Subcutaneous abdominal adipose tissue (tissue), 5 donors: ENCODE data around the gene OR2AT4.

Source experiments
- H3K27ac ChIP-seq: one replicate; pipeline ENCODE4 v1.7.0; 2013; ENCODE audit warnings: low read depth, mild to moderate bottlenecking, inconsistent platforms, low read length, moderate library complexity
- H3K27me3 ChIP-seq, 5 donors: one replicate each; pipeline ENCODE4 v1.7.0; 2013; ENCODE audit warnings: low read length in 5 of 5, inconsistent platforms in 1 of 5; ENCODE audit not compliant: control insufficient read depth in 5 of 5, insufficient read depth in 4 of 5
- H3K36me3 ChIP-seq, 5 donors: one replicate each; pipeline ENCODE4 v1.7.0; 2013; ENCODE audit warnings: low read length in 5 of 5; ENCODE audit not compliant: control insufficient read depth in 5 of 5, insufficient read depth in 5 of 5
- H3K4me1 ChIP-seq, 5 donors: one replicate each; pipeline ENCODE4 v1.7.0; 2013; ENCODE audit warnings: low read length in 5 of 5, mild to moderate bottlenecking in 3 of 5, moderate library complexity in 1 of 5; ENCODE audit not compliant: control insufficient read depth in 5 of 5, insufficient read depth in 5 of 5
- H3K4me3 ChIP-seq, 5 donors: one replicate each; pipeline ENCODE4 v1.7.0; 2013; ENCODE audit warnings: low read length in 5 of 5, low read depth in 1 of 5
- H3K9ac ChIP-seq, 5 donors: one replicate each; pipeline ENCODE4 v1.7.0; 2013; ENCODE audit warnings: low read length in 5 of 5, mild to moderate bottlenecking in 4 of 5, moderate library complexity in 3 of 5
- H3K9me3 ChIP-seq, 5 donors: one replicate each; pipeline ENCODE4 v1.7.0; 2013; ENCODE audit warnings: low read length in 5 of 5; ENCODE audit not compliant: control insufficient read depth in 5 of 5
- donor health status: healthy.
- donor health status: healthy.
- donor health status: healthy.
- donor health status: healthy.
- donor health status: healthy.

OR2AT4 gene

DNA sequence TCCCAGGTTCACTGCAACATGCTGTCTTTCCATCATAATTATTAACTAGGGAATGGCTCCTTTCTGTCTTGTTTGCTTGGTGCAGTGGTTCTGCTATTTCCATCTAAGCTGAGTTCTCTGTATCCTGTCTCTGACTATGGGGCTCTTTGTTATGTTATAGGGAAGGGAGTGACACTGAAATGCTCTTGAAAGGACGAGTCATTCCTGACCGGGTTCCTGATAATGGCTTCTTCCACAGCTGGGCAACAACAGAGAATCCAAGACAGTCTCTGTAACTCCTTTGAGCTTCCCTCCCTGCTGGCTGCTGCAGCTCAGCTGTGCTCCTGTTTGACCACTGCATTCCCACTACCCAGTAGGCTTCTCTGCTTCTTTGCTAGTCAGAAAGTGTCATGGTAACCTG, 24.1 kb downstream of the OR2AT4 start:
- H3K9me3 ChIP-seq: no peaks in the 10 kb centered on the region
- no peaks in the 10 kb centered on the region for H3K36me3 ChIP-seq
- H3K4me3 ChIP-seq: no peak overlapping the region
- H3K4me1 ChIP-seq: peaks cover 0 to 3% (median 0%) of the 10 kb centered on the region in 5 donors
- H3K27ac ChIP-seq: no peak overlapping the region
- H3K9ac ChIP-seq: no peak overlapping the region
- peaks cover 0 to 9% (median 3%) of the 10 kb centered on the region in 5 donors for H3K27me3 ChIP-seq

DNA sequence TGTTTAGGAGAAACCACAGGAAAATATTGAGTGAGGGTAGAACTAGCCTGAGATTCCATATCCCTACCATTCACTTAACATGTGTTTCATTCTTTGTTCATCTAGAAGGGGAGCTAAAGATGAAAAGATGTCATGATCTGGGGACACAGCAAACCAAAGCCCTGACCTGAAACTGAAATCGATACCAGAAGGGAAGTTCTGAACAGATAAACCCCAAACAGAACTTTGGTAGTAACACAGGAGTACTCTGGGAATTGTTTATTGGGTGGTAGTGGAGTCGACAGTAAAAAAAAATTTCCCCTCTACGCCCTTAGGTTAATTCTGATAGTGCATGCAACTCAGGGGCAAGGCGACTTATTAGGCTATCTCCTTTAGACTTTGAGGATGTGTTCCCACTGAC, 27.2 kb downstream of the OR2AT4 start:
- no peak overlapping the region for H3K4me3 ChIP-seq
- no peaks in the 10 kb centered on the region for H3K4me1 ChIP-seq
- peaks cover 0 to 3% (median 0%) of the 10 kb centered on the region in 5 donors for H3K9me3 ChIP-seq
- no peak overlapping the region for H3K9ac ChIP-seq
- H3K36me3 ChIP-seq: no peaks in the 10 kb centered on the region
- H3K27me3 ChIP-seq: peaks cover 0 to 9% (median 3%) of the 10 kb centered on the region in 5 donors
- H3K27ac ChIP-seq: no peak overlapping the region

DNA sequence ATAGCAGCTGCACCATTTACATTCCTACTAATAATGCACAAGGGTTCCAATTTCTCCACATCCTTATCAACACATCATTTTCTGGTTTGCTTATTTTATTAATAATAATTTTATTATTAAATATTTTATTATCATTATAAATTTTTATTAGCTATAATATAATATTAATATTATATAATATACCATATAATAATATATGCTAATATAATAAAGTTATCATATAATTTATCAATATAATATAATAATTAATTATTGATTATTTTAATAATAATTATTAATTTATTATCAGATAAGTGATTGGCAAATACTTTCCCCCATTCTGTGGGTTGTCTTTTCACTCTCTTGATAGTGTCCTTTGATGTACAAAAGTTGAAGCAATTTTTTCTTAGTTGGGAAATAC, 27.7 kb downstream of the OR2AT4 start:
- Histone ChIP-seq H3K9ac (no peak overlapping the region), H3K4me1 (no peaks in the 10 kb centered on the region), H3K27ac (no peak overlapping the region)

DNA sequence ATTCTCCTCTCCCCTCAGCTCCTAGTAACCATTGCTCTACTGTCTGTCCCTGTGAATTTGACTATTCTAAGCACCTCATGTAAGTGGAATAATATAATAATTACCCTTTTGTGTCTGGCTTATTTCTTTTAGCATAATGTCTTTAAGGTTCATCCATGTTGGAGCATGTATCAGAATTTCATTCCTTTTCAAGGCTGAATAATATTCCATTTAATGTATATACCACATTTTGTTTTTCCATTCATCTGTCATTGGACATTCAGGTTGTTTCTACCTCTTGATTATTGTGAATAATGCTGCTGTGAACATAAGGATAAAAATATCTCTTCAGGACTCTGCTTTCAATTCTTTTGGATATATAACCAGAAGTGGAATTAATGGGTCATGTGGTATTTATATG, 28.1 kb downstream of the OR2AT4 start:
- H3K9ac ChIP-seq: no peak overlapping the region
- no peaks in the 10 kb centered on the region for H3K4me1 ChIP-seq
- H3K36me3 ChIP-seq: no peaks in the 10 kb centered on the region
- H3K27ac ChIP-seq: no peak overlapping the region
- no peak overlapping the region for H3K4me3 ChIP-seq
- H3K27me3 ChIP-seq: peaks cover 0 to 9% (median 3%) of the 10 kb centered on the region in 5 donors
- peaks cover 0 to 3% (median 0%) of the 10 kb centered on the region in 5 donors for H3K9me3 ChIP-seq

More for the DNA sequence above, 27.7 kb downstream of the OR2AT4 start:
- peaks cover 0 to 9% (median 3%) of the 10 kb centered on the region in 5 donors for H3K27me3 ChIP-seq
- H3K4me3 ChIP-seq: no peak overlapping the region
- H3K36me3 ChIP-seq: no peaks in the 10 kb centered on the region
- H3K9me3 ChIP-seq: peaks cover 0 to 3% (median 0%) of the 10 kb centered on the region in 5 donors

DNA sequence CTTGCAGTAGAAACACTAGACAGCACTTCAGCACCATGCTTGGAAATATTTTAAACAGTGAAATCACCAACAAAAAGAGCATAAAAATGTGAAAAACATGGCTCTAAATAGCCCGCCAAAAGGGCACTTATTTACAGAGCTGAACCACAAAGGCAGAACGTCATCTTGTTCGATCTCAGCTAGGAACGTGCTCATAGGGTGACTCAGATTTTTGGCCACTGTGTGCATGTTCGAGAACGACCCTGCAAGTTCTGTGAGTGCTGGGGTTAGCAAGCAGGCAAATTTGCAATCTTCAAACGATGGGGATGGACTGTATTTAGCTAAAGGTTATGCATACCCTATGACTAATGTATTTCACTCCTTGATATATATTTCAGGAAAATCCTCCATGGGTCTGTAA, 30.6 kb downstream of the OR2AT4 start:
- Histone ChIP-seq H3K27ac (no peak overlapping the region), H3K4me1 (no peaks in the 10 kb centered on the region), H3K36me3 (no peaks in the 10 kb centered on the region), H3K9ac (no peak overlapping the region), H3K9me3 (peaks cover 0 to 3% (median 0%) of the 10 kb centered on the region in 5 donors), H3K27me3 (peaks cover 0 to 5% (median 3%) of the 10 kb centered on the region in 5 donors), H3K4me3 (no peak overlapping the region)

DNA sequence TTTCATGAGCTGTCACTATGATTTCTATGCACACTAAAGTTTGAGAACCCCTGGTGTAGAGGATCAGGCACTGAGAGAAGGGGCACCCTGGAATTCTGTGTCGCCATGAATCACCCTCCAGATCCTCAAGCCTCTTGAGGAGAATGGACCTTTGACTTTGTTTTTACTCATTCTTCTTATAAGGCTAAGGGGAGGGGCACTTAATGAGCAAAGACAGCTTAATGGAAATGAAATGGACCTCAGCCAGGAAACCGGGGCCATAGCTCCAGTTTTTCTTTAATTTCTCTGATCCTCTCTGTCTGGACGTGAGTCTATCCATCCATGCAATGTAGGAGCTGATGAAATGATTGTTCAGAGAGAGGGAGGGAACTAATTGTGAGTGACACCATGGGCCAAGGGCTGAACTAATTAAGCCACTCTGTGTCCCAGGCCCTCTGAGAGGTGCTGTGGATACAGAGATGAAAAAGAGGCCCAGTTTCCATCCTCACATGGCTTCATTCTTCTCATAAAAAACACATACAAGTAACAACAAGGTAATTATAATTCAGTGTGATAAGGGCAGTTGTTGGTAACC, 32.8 kb downstream of the OR2AT4 start:
- peaks cover 0 to 3% (median 2%) of the 10 kb centered on the region in 5 donors for H3K27me3 ChIP-seq
- H3K36me3 ChIP-seq: no peaks in the 10 kb centered on the region
- H3K9ac ChIP-seq: no peak overlapping the region
- peaks cover 0 to 3% (median 0%) of the 10 kb centered on the region in 5 donors for H3K9me3 ChIP-seq
- no peak overlapping the region for H3K27ac ChIP-seq
- H3K4me1 ChIP-seq: no peaks in the 10 kb centered on the region
- H3K4me3 ChIP-seq: no peak overlapping the region

DNA sequence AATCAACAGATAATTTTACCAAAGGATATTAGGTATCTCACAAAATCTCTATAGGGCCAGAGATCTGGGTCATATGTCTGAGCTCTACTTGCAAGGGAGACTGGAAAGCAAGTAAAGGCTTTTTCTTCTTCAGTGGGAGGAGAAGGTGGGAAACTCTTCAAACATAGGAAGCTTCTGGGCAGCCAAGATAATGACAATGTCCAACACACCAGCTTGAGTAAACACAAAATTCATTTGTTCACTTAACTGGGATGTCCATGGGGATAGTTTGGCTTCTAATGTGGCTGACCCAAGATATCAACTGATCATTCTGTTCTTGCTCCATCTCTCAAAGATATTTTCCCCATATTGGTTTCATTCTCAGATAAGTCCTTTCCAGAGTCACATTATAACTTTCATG, 37.4 kb downstream of the OR2AT4 start:
- H3K4me1 ChIP-seq: no peaks in the 10 kb centered on the region
- H3K9me3 ChIP-seq: no peaks in the 10 kb centered on the region
- no peak overlapping the region for H3K27ac ChIP-seq
- H3K4me3 ChIP-seq: no peak overlapping the region
- H3K27me3 ChIP-seq: peaks cover 0 to 3% (median 0%) of the 10 kb centered on the region in 5 donors
- H3K9ac ChIP-seq: no peak overlapping the region
- no peaks in the 10 kb centered on the region for H3K36me3 ChIP-seq

DNA sequence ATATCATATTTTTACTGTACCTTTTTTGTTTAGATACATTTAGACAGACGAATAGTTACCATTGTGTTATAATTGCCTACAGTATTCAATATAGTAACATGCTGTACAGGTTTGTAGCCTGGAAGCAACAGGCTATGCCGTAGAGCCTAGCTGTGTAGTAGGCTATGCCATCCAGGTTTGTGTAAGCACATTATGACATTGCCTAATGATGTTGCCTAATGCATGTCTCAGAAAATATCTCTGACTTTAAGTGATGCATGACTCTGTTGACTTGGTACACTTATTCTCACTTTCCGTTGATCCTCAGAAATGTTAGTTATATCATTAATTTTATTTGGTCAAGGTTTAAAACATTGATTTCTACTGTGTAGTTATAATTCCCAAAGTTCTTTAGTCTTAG, 39.9 kb downstream of the OR2AT4 start:
- no peaks in the 10 kb centered on the region for H3K4me1 ChIP-seq
- peaks cover 3 to 13% (median 8%) of the 10 kb centered on the region in 5 donors for H3K9me3 ChIP-seq
- no peak overlapping the region for H3K4me3 ChIP-seq
- no peak overlapping the region for H3K27ac ChIP-seq
- H3K9ac ChIP-seq: no peak overlapping the region
- peaks cover 0 to 1% (median 0%) of the 10 kb centered on the region in 5 donors for H3K27me3 ChIP-seq
- no peaks in the 10 kb centered on the region for H3K36me3 ChIP-seq

DNA sequence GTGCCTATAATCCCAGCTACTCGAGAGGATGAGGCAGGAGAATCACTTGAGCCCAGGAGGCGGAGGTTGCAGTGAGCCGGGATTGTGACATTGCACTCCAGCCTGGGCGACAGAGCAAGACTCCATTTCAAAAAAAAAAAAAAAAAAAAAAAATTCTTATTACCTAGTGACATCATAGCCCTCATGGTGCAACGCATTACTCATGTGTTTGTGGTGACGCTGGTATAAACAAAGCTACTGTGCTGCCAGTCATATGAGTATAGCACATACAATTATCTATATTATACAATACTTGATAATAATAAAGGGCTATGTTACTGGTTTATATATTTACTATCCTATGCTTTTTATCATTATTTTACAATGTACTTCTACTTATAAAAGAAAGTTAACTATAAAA, 41.2 kb downstream of the OR2AT4 start:
- no peak overlapping the region for H3K4me3 ChIP-seq
- H3K36me3 ChIP-seq: no peaks in the 10 kb centered on the region
- H3K9me3 ChIP-seq: peaks cover 3 to 13% (median 8%) of the 10 kb centered on the region in 5 donors
- no peak overlapping the region for H3K9ac ChIP-seq
- H3K27me3 ChIP-seq: no peaks in the 10 kb centered on the region
- H3K4me1 ChIP-seq: no peaks in the 10 kb centered on the region
- H3K27ac ChIP-seq: no peak overlapping the region

DNA sequence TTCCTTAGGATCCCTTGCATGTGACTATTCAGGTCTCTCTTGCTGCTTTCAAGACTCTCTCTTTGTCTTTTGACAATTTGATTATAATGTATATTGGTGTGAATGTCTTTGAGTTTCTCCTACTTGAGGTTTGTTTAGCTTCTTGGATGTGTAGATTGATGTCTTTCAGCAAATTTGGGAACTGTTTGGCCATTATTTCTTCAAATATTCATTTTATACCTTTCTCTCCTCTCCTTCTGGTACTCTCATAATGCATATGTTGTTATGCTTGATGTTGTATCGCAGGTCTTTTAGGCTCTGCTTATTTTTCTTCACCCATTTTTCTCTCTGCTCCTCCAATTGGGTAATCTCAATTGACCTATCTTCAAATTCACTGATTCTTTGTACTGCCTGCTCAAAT, 44.2 kb downstream of the OR2AT4 start:
- Histone ChIP-seq H3K9ac (no peak overlapping the region), H3K4me1 (no peaks in the 10 kb centered on the region), H3K27me3 (no peaks in the 10 kb centered on the region), H3K36me3 (no peaks in the 10 kb centered on the region), H3K27ac (no peak overlapping the region), H3K9me3 (peaks cover 3 to 13% (median 8%) of the 10 kb centered on the region in 5 donors), H3K4me3 (peak overlapping the region in 1 of 5 donors; percentile 3)
